ENCODE data around the gene FRMD3.

The FRMD3 gene

GRCh38 chr9:83422527-83422926 lies 115.7 kb downstream of the FRMD3 start:
- H3K4me3 ChIP-seq (ENCODE audit: low read depth, low read length) = no peak overlapping the region
- no peak for TF ChIP-seq CTCF (IDR thresholded peaks at IDR 0.05; ENCODE audit: low read depth, low read length)
- TF ChIP-seq POLR2A (IDR thresholded peaks at IDR 0.05; ENCODE audit: extremely low read depth, insufficient read length) = no peak
- TF ChIP-seq MAX (IDR thresholded peaks at IDR 0.05; ENCODE audit: low read depth, low read length) = no peak
- TF ChIP-seq MYC (IDR thresholded peaks at IDR 0.05; ENCODE audit: low read depth, low read length) = no peak
- no peak for DNase-seq (ENCODE audit: low read depth)

- DNase-seq (ENCODE audit: low read depth) = no peak
- no peak overlapping the region for H3K4me3 ChIP-seq (ENCODE audit: low read depth, low read length)
- TF ChIP-seq MYC (IDR thresholded peaks at IDR 0.05; ENCODE audit: low read depth, low read length) (no peak), MAX (IDR thresholded peaks at IDR 0.05; ENCODE audit: low read depth, low read length) (no peak), POLR2A (IDR thresholded peaks at IDR 0.05; ENCODE audit: extremely low read depth, insufficient read length) (no peak), CTCF (IDR thresholded peaks at IDR 0.05; ENCODE audit: low read depth, low read length) (no peak)
Observed at GRCh38 chr9:83420486-83420885, 117.7 kb downstream of the FRMD3 start.

- no peak for TF ChIP-seq CTCF (IDR thresholded peaks at IDR 0.05; ENCODE audit: low read depth, low read length)
- no peak for TF ChIP-seq POLR2A (IDR thresholded peaks at IDR 0.05; ENCODE audit: extremely low read depth, insufficient read length)
- no peak for TF ChIP-seq MAX (IDR thresholded peaks at IDR 0.05; ENCODE audit: low read depth, low read length)
- TF ChIP-seq MYC (IDR thresholded peaks at IDR 0.05; ENCODE audit: low read depth, low read length) = no peak
- DNase-seq (ENCODE audit: low read depth) = no peak
- no peak overlapping the region for H3K4me3 ChIP-seq (ENCODE audit: low read depth, low read length)
Observed at GRCh38 chr9:83419961-83420360, 118.2 kb downstream of the FRMD3 start.

GRCh38 chr9:83418283-83418682 lies 119.9 kb downstream of the FRMD3 start:
- H3K4me3 ChIP-seq (ENCODE audit: low read depth, low read length) = no peak overlapping the region
- no peak for DNase-seq (ENCODE audit: low read depth)
- no peak for TF ChIP-seq MAX (IDR thresholded peaks at IDR 0.05; ENCODE audit: low read depth, low read length)

- no peak overlapping the region for H3K4me3 ChIP-seq (ENCODE audit: low read depth, low read length)
- TF ChIP-seq CTCF (IDR thresholded peaks at IDR 0.05; ENCODE audit: low read depth, low read length) (no peak), MYC (IDR thresholded peaks at IDR 0.05; ENCODE audit: low read depth, low read length) (no peak), POLR2A (IDR thresholded peaks at IDR 0.05; ENCODE audit: extremely low read depth, insufficient read length) (no peak), MAX (IDR thresholded peaks at IDR 0.05; ENCODE audit: low read depth, low read length) (no peak)
- DNase-seq (ENCODE audit: low read depth) = no peak
Observed at GRCh38 chr9:83413367-83413766, 124.8 kb downstream of the FRMD3 start.

GRCh38 chr9:83410701-83411100 lies 127.5 kb downstream of the FRMD3 start:
- no peak for TF ChIP-seq MAX (IDR thresholded peaks at IDR 0.05; ENCODE audit: low read depth, low read length)
- no peak for TF ChIP-seq MYC (IDR thresholded peaks at IDR 0.05; ENCODE audit: low read depth, low read length)
- no peak for TF ChIP-seq CTCF (IDR thresholded peaks at IDR 0.05; ENCODE audit: low read depth, low read length)
- no peak for TF ChIP-seq POLR2A (IDR thresholded peaks at IDR 0.05; ENCODE audit: extremely low read depth, insufficient read length)
- no peak overlapping the region for H3K4me3 ChIP-seq (ENCODE audit: low read depth, low read length)
- no peak for DNase-seq (ENCODE audit: low read depth)

Data from NB4 (cell line).